NCI-H226 (cell line): ENCODE measurements around the gene APEH.

Experiments used
- DNase-seq: peaks from one replicate; pipeline ENCODE4 v3.0.0-alpha.2; 2015

The APEH gene

GRCh38 chr3:49715611-49716121 is 41.5 kb downstream of the APEH start:
- DNase-seq: no peak

GRCh38 chr3:49716169-49716568 is 42.0 kb downstream of the APEH start:
- no peak for DNase-seq

- DNase-seq: no peak
Measured at GRCh38 chr3:49716691-49717210, 42.6 kb downstream of the APEH start.

- DNase-seq: no peak
Measured at GRCh38 chr3:49717211-49717958, 43.2 kb downstream of the APEH start.

- DNase-seq: no peak
Measured at GRCh38 chr3:49717959-49718857, 44.1 kb downstream of the APEH start.

- no peak for DNase-seq
Measured at GRCh38 chr3:49718858-49719213, 44.7 kb downstream of the APEH start.

- DNase-seq: peak; percentile 90
Measured at GRCh38 chr3:49719214-49719884, 45.2 kb downstream of the APEH start, which contains the start of gene AMIGO3. Gene AMIGO3, minus strand, starts transcription at chr3:49719684. Its CDS starts 219 bp downstream, at chr3:49719465.

- no peak for DNase-seq
Measured at GRCh38 chr3:49720855-49721595, 46.9 kb downstream of the APEH start.

GRCh38 chr3:49721596-49721895 is 47.4 kb downstream of the APEH start:
- DNase-seq: no peak

GRCh38 chr3:49721896-49722781 is 48.0 kb downstream of the APEH start:
- DNase-seq: no peak

GRCh38 chr3:49722896-49723295 is 48.7 kb downstream of the APEH start:
- no peak for DNase-seq

GRCh38 chr3:49723296-49723627 is 49.1 kb downstream of the APEH start:
- DNase-seq: no peak

GRCh38 chr3:49723628-49724551 is 49.7 kb downstream of the APEH start, which contains the start of gene GMPPB:
Gene GMPPB, minus strand, starts transcription at chr3:49723951. Its CDS starts 225 bp downstream, at chr3:49723726.
- DNase-seq: peak; percentile 98

GRCh38 chr3:49724586-49724985 is 50.4 kb downstream of the APEH start:
- no peak for DNase-seq

- DNase-seq: no peak
Measured at GRCh38 chr3:49725906-49726681, 51.9 kb downstream of the APEH start.

- no peak for DNase-seq
Measured at GRCh38 chr3:49727154-49727923, 53.2 kb downstream of the APEH start.

- DNase-seq: no peak
Measured at GRCh38 chr3:49727924-49728361, 53.8 kb downstream of the APEH start.

- no peak for DNase-seq
Measured at GRCh38 chr3:49729966-49730609, 55.9 kb downstream of the APEH start.
